ENCODE results near the gene GCM1. TPM values are rescaled to one million over a fixed set of nuclear protein-coding genes. Genes with fewer than 3 reads are reported as not detected.

The GCM1 gene
- total and polyA plus RNA-seq, 4 donors = 0.05 to 0.08 TPM; not detected in 2

DNA sequence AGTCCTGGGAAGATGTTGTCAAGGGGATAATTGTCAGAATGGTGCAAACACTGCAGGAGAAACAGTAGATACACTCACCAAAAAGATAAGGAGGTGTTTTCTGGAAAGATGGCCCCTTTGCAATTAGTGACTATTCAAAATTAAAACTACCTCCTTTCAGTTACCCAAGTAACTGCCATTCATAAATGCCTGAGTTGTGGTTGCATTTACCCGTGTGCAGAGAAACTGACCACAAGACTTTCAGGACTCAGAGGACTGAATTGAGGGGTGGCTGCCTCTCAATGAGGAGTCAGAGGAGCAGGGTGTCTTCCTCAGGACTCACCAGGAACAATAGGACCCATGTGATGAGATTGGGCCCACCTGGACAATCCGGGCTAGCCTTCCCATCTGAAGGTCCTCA, 39.0 kb downstream of the GCM1 start:
- TF ChIP-seq, protein P1, sequence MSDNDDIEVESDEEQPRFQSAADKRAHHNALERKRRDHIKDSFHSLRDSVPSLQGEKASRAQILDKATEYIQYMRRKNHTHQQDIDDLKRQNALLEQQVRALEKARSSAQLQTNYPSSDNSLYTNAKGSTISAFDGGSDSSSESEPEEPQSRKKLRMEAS (IDR thresholded peaks at IDR 0.05) = no peak
- TF ChIP-seq, protein P2, sequence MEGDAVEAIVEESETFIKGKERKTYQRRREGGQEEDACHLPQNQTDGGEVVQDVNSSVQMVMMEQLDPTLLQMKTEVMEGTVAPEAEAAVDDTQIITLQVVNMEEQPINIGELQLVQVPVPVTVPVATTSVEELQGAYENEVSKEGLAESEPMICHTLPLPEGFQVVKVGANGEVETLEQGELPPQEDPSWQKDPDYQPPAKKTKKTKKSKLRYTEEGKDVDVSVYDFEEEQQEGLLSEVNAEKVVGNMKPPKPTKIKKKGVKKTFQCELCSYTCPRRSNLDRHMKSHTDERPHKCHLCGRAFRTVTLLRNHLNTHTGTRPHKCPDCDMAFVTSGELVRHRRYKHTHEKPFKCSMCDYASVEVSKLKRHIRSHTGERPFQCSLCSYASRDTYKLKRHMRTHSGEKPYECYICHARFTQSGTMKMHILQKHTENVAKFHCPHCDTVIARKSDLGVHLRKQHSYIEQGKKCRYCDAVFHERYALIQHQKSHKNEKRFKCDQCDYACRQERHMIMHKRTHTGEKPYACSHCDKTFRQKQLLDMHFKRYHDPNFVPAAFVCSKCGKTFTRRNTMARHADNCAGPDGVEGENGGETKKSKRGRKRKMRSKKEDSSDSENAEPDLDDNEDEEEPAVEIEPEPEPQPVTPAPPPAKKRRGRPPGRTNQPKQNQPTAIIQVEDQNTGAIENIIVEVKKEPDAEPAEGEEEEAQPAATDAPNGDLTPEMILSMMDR (IDR thresholded peaks at IDR 0.05; ENCODE audit: low read depth, low read length, missing input control) = no peak
- H3K4me1 ChIP-seq (ENCODE audit: control insufficient read depth in 4 of 4, insufficient read depth in 4 of 4, low read length in 3 of 4) = no peaks in the 10 kb centered on the region
- H3K9ac ChIP-seq (ENCODE audit: low read depth in 1 of 2, low read length in 2 of 2) = no peak overlapping the region
- H3K36me3 ChIP-seq (ENCODE audit: control insufficient read depth in 4 of 4, insufficient read depth in 3 of 4, low read depth in 1 of 4, low read length in 3 of 4) = no peaks in the 10 kb centered on the region
- no peak overlapping the region for H3K4me3 ChIP-seq (ENCODE audit: low read depth in 1 of 3, low read length in 3 of 3)
- no peak overlapping the region for H3K27ac ChIP-seq (ENCODE audit: low read depth in 1 of 2, low read length in 2 of 2)
- 88% methylated on average over 2 of the region's 2 CpGs for WGBS
- H3K27me3 ChIP-seq (ENCODE audit: control insufficient read depth in 4 of 4, insufficient read depth in 4 of 4, low read length in 3 of 4) = no peaks in the 10 kb centered on the region
- H3K9me3 ChIP-seq (ENCODE audit: control insufficient read depth in 4 of 4, low read length in 3 of 4) = no peaks in the 10 kb centered on the region
- no peak for DNase-seq (ENCODE audit: low spot score)

DNA sequence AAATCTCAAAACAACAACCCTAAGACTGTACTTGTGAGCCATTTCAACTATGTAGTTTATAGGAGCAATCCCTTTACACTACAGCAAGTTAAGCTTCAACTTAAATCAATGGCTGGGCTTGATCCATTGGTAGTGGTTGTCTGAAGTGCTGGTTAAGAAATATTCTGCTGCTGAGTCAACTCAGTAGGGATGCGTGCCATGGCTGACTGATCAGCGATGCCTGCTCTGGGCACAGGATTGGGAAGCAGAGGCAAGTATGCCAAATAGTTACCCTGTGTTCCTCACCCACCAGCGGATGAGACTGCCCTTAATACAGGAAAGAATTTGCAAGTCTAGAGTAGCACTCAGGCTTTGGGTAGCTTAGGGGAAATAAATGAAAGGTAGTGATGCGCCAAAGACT, 41.5 kb downstream of the GCM1 start:
- no peaks in the 10 kb centered on the region for H3K4me1 ChIP-seq (ENCODE audit: control insufficient read depth in 4 of 4, insufficient read depth in 4 of 4, low read length in 3 of 4)
- DNase-seq (ENCODE audit: low spot score) = no peak
- TF ChIP-seq GABPA (IDR thresholded peaks at IDR 0.05 in 1 of 2, conservative IDR thresholded peaks at IDR 0.05 in 1 of 2) (no peak), YY1 (IDR thresholded peaks at IDR 0.05) (no peak), SP1 (IDR thresholded peaks at IDR 0.05) (no peak), NR2F2 (IDR thresholded peaks at IDR 0.05) (no peak), FOXA1 (IDR thresholded peaks at IDR 0.05) (no peak), JUND (IDR thresholded peaks at IDR 0.05) (no peak), RAD21 (IDR thresholded peaks at IDR 0.05) (no peak), HNF4G (IDR thresholded peaks at IDR 0.05) (no peak), TAF1 (conservative IDR thresholded peaks at IDR 0.05) (no peak), EGR1 (IDR thresholded peaks at IDR 0.05; ENCODE audit: low read depth in 2 of 2) (no peak), RXRA (IDR thresholded peaks at IDR 0.05) (no peak)
- TF ChIP-seq, protein P2 (IDR thresholded peaks at IDR 0.05; ENCODE audit: low read depth, low read length, missing input control) = no peak
- TF ChIP-seq, protein P3, sequence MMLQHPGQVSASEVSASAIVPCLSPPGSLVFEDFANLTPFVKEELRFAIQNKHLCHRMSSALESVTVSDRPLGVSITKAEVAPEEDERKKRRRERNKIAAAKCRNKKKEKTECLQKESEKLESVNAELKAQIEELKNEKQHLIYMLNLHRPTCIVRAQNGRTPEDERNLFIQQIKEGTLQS (IDR thresholded peaks at IDR 0.05) = no peak
- TF ChIP-seq, protein P4, sequence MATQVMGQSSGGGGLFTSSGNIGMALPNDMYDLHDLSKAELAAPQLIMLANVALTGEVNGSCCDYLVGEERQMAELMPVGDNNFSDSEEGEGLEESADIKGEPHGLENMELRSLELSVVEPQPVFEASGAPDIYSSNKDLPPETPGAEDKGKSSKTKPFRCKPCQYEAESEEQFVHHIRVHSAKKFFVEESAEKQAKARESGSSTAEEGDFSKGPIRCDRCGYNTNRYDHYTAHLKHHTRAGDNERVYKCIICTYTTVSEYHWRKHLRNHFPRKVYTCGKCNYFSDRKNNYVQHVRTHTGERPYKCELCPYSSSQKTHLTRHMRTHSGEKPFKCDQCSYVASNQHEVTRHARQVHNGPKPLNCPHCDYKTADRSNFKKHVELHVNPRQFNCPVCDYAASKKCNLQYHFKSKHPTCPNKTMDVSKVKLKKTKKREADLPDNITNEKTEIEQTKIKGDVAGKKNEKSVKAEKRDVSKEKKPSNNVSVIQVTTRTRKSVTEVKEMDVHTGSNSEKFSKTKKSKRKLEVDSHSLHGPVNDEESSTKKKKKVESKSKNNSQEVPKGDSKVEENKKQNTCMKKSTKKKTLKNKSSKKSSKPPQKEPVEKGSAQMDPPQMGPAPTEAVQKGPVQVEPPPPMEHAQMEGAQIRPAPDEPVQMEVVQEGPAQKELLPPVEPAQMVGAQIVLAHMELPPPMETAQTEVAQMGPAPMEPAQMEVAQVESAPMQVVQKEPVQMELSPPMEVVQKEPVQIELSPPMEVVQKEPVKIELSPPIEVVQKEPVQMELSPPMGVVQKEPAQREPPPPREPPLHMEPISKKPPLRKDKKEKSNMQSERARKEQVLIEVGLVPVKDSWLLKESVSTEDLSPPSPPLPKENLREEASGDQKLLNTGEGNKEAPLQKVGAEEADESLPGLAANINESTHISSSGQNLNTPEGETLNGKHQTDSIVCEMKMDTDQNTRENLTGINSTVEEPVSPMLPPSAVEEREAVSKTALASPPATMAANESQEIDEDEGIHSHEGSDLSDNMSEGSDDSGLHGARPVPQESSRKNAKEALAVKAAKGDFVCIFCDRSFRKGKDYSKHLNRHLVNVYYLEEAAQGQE (IDR thresholded peaks at IDR 0.05) = no peak
- TF ChIP-seq, protein P5, sequence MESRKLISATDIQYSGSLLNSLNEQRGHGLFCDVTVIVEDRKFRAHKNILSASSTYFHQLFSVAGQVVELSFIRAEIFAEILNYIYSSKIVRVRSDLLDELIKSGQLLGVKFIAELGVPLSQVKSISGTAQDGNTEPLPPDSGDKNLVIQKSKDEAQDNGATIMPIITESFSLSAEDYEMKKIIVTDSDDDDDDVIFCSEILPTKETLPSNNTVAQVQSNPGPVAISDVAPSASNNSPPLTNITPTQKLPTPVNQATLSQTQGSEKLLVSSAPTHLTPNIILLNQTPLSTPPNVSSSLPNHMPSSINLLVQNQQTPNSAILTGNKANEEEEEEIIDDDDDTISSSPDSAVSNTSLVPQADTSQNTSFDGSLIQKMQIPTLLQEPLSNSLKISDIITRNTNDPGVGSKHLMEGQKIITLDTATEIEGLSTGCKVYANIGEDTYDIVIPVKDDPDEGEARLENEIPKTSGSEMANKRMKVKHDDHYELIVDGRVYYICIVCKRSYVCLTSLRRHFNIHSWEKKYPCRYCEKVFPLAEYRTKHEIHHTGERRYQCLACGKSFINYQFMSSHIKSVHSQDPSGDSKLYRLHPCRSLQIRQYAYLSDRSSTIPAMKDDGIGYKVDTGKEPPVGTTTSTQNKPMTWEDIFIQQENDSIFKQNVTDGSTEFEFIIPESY (IDR thresholded peaks at IDR 0.05) = no peak
- TF ChIP-seq, protein P1 (IDR thresholded peaks at IDR 0.05) = no peak
- no peaks in the 10 kb centered on the region for H3K9me3 ChIP-seq (ENCODE audit: control insufficient read depth in 4 of 4, low read length in 3 of 4)
- H3K27ac ChIP-seq (ENCODE audit: low read depth in 1 of 2, low read length in 2 of 2) = no peak overlapping the region
- 84% methylated on average over 4 of the region's 4 CpGs for WGBS
- H3K36me3 ChIP-seq (ENCODE audit: control insufficient read depth in 4 of 4, insufficient read depth in 3 of 4, low read depth in 1 of 4, low read length in 3 of 4) = peaks cover 0 to 8% (median 3%) of the 10 kb centered on the region in 4 donors
- H3K9ac ChIP-seq (ENCODE audit: low read depth in 1 of 2, low read length in 2 of 2) = no peak overlapping the region
- H3K4me3 ChIP-seq (ENCODE audit: low read depth in 1 of 3, low read length in 3 of 3) = no peak overlapping the region
- H3K27me3 ChIP-seq (ENCODE audit: control insufficient read depth in 4 of 4, insufficient read depth in 4 of 4, low read length in 3 of 4) = no peaks in the 10 kb centered on the region

All from liver (tissue), 9 donors.